ENCODE measurements around the gene TCEAL7.

Gene TCEAL7

DNA sequence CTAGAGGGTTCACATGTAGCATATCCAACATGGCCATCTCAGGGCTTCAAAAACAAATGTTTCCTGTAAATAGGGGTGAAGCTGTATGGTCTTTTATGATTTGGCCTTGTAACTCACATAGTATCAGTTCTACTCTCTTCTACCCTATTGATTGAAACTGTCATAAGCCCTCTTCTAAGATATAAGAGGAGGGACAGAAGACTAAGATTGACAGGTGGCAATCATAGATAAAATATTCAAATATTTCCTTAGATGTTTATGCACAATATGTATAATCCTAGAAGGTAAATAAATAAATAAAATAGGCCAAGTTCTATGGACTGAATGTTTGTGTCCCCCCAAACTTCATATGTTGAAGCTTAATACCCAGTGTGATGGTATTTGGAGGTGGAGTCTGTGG, 39.4 kb downstream of the TCEAL7 start:
- no peak for DNase-seq

- no peak for DNase-seq
Observed at GRCh38 chrX:103372886-103373285, 42.8 kb downstream of the TCEAL7 start.

- DNase-seq: no peak
Observed at GRCh38 chrX:103373581-103373980, 43.5 kb downstream of the TCEAL7 start.

GRCh38 chrX:103376118-103376978, 46.3 kb downstream of the TCEAL7 start, which contains the start of gene BEX3:
Gene BEX3, plus strand, starts transcription at chrX:103376538. Its CDS starts 984 bp downstream, at chrX:103377522.
- peak; percentile 77 for DNase-seq

GRCh38 chrX:103376979-103377324, 46.9 kb downstream of the TCEAL7 start:
- peak; percentile 50 for DNase-seq

GRCh38 chrX:103378990-103379389, 49.0 kb downstream of the TCEAL7 start:
- no peak for DNase-seq
